ENCODE measurements around the gene SLC25A36. TPM values are rescaled to one million over a fixed set of nuclear protein-coding genes. Genes with fewer than 3 reads are reported as not detected.
A peak's percentile ranks its signal among the peaks of the same experiment; 100 is the strongest.

The SLC25A36 gene
- total RNA-seq, 1 donor from 2014 or later: 80.7 TPM

DNA sequence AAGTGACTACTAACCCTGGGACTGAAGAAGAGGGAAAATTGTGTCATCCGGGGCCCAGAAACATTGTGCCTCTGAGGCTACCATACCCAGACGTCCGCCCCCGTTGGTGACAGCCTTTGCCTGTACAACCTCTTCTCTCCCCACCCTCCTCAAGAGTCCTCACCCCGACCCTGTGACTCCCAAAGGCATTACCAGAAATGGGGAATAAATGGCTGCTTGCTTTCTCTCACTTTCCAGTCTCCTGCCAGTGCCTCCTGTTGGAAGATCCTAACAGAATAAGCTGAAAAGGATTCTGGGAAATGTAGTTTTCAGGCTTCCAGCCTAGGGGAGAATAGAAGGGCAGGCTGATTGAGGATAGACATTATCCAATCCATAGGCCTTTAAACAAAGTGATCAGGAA, 30.8 kb upstream of the SLC25A36 start:
- Mint-ChIP-seq H3K4me3 (ENCODE audit: unreplicated experiment) (peak overlapping the region; percentile 88), H3K27me3 (ENCODE audit: unreplicated experiment) (no peaks in the 10 kb centered on the region), H3K27ac (ENCODE audit: unreplicated experiment) (peak overlapping the region; percentile 40), H3K36me3 (ENCODE audit: low read depth, unreplicated experiment) (no peaks in the 10 kb centered on the region), H3K9me3 (ENCODE audit: unreplicated experiment) (no peaks in the 10 kb centered on the region), H3K4me1 (ENCODE audit: unreplicated experiment) (no peaks in the 10 kb centered on the region)
- DNase-seq (ENCODE audit: low spot score): peak; percentile 14
- TF ChIP-seq, protein P1, sequence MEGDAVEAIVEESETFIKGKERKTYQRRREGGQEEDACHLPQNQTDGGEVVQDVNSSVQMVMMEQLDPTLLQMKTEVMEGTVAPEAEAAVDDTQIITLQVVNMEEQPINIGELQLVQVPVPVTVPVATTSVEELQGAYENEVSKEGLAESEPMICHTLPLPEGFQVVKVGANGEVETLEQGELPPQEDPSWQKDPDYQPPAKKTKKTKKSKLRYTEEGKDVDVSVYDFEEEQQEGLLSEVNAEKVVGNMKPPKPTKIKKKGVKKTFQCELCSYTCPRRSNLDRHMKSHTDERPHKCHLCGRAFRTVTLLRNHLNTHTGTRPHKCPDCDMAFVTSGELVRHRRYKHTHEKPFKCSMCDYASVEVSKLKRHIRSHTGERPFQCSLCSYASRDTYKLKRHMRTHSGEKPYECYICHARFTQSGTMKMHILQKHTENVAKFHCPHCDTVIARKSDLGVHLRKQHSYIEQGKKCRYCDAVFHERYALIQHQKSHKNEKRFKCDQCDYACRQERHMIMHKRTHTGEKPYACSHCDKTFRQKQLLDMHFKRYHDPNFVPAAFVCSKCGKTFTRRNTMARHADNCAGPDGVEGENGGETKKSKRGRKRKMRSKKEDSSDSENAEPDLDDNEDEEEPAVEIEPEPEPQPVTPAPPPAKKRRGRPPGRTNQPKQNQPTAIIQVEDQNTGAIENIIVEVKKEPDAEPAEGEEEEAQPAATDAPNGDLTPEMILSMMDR (IDR thresholded peaks at IDR 0.05; ENCODE audit: unreplicated experiment): no peak

DNA sequence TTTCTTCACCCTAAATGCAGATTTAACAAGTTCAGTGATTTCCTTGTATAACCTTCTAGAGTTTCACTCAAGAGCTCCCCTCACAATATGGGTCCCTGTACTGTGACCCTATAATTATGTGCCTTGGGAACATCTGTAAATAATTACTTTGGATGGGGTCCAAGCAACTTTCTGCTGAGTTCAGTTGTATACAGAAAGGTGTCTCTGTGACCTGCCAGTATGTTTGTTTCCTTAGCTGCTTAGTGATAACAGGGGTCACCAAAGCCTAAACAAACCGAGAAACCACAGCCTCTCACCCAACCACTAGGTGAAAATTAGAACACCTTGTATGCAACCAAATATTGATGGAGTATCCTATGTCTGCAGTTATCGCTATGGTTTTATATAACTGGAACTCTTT, 29.8 kb upstream of the SLC25A36 start:
- TF ChIP-seq, protein P1 (IDR thresholded peaks at IDR 0.05; ENCODE audit: unreplicated experiment): no peak
- Mint-ChIP-seq H3K9me3 (ENCODE audit: unreplicated experiment) (no peaks in the 10 kb centered on the region), H3K4me3 (ENCODE audit: unreplicated experiment) (no peak overlapping the region), H3K27ac (ENCODE audit: unreplicated experiment) (no peak overlapping the region), H3K27me3 (ENCODE audit: unreplicated experiment) (no peaks in the 10 kb centered on the region), H3K4me1 (ENCODE audit: unreplicated experiment) (no peaks in the 10 kb centered on the region), H3K36me3 (ENCODE audit: low read depth, unreplicated experiment) (no peaks in the 10 kb centered on the region)
- no peak for DNase-seq (ENCODE audit: low spot score)

DNA sequence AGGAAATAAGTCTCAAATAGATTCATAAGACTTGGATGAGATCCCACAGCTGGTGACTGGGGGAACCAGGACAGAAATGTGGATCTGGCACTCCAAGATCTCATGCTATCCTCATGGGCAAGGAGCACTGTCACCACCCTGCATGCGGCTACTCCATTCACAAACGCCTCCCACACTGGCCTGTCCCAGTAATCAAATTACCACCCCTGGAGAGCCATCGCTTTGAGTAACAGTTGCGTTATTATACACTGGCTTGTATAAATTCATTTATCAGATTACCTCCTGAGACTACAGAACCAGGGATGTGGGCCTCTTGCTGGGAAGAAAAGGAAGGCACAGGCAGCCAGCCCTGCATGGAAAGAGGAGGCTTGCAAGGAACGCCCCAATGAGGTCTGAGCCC, 27.9 kb upstream of the SLC25A36 start:
- no peaks in the 10 kb centered on the region for H3K4me1 Mint-ChIP-seq (ENCODE audit: unreplicated experiment)
- TF ChIP-seq, protein P1 (IDR thresholded peaks at IDR 0.05; ENCODE audit: unreplicated experiment): no peak
- H3K27me3 Mint-ChIP-seq (ENCODE audit: unreplicated experiment): no peaks in the 10 kb centered on the region
- no peak overlapping the region for H3K4me3 Mint-ChIP-seq (ENCODE audit: unreplicated experiment)
- DNase-seq (ENCODE audit: low spot score): no peak
- no peak overlapping the region for H3K27ac Mint-ChIP-seq (ENCODE audit: unreplicated experiment)
- H3K36me3 Mint-ChIP-seq (ENCODE audit: low read depth, unreplicated experiment): no peaks in the 10 kb centered on the region
- H3K9me3 Mint-ChIP-seq (ENCODE audit: unreplicated experiment): no peaks in the 10 kb centered on the region

DNA sequence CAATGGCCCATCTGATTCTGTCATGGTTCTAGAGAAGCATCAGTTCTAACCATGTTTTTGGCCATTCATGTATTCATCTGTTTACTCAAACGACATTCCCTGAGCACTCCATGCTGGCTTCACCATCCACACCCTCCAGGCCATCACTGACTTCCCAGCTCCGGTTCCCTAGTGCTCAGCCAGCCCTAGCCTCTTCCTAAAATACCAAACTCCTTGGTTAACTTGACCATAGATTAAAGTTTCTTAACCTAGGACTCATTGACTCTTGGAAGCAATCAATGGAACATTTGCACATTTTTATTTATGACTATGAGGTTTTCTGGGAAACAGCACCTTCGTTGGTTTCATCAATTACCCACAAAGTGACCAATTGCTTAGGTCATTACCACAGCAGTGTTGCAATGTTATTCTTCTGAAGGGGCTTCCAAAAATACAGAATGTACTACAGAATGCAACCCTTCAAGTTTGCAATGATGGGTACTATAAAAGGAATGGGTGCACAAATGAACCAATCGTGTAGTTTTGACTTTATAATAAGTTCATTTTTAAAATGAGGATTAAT, 27.2 kb upstream of the SLC25A36 start:
- Mint-ChIP-seq H3K4me3 (ENCODE audit: unreplicated experiment) (no peak overlapping the region), H3K4me1 (ENCODE audit: unreplicated experiment) (no peaks in the 10 kb centered on the region), H3K27ac (ENCODE audit: unreplicated experiment) (no peak overlapping the region), H3K36me3 (ENCODE audit: low read depth, unreplicated experiment) (no peaks in the 10 kb centered on the region), H3K27me3 (ENCODE audit: unreplicated experiment) (no peaks in the 10 kb centered on the region), H3K9me3 (ENCODE audit: unreplicated experiment) (no peaks in the 10 kb centered on the region)
- TF ChIP-seq, protein P1 (IDR thresholded peaks at IDR 0.05; ENCODE audit: unreplicated experiment): no peak
- DNase-seq (ENCODE audit: low spot score): no peak

DNA sequence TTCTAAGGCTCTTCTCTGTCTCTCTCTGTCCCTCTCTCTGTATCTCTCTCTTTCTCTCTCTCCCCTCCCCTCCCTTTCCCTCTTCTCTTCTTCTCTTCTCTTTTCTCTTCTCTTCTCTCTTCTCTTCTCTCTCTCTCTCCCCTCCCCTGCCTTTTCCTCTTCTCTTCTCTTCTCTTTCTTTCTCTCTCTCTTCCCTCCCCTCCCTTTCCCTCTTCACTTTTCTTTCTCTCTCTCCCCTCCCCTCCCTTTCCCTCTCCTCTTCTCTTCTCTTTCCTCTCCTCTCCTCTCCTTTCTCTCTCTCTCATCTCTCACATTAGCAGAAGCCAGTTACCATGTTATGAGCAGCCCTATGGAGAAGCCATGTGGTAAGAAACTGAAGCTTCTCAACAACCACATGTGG, 25.0 kb upstream of the SLC25A36 start:
- no peak for DNase-seq (ENCODE audit: low spot score)
- H3K4me1 Mint-ChIP-seq (ENCODE audit: unreplicated experiment): no peaks in the 10 kb centered on the region
- no peaks in the 10 kb centered on the region for H3K9me3 Mint-ChIP-seq (ENCODE audit: unreplicated experiment)
- no peaks in the 10 kb centered on the region for H3K27me3 Mint-ChIP-seq (ENCODE audit: unreplicated experiment)
- H3K4me3 Mint-ChIP-seq (ENCODE audit: unreplicated experiment): no peak overlapping the region
- H3K36me3 Mint-ChIP-seq (ENCODE audit: low read depth, unreplicated experiment): no peaks in the 10 kb centered on the region
- no peak overlapping the region for H3K27ac Mint-ChIP-seq (ENCODE audit: unreplicated experiment)
- TF ChIP-seq, protein P1 (IDR thresholded peaks at IDR 0.05; ENCODE audit: unreplicated experiment): no peak
